ENCODE data around the gene CD320.

CD320 gene

GRCh38 chr19:8257052-8257443, 51.1 kb downstream of the CD320 start:
- TF ChIP-seq CTCF (conservative IDR thresholded peaks at IDR 0.05) (no peak), ZFX (IDR thresholded peaks at IDR 0.05) (no peak)
- H3K27ac ChIP-seq, result no peak overlapping the region

- H3K27ac ChIP-seq, result no peak overlapping the region
- TF ChIP-seq CTCF (conservative IDR thresholded peaks at IDR 0.05) (no peak), ZFX (IDR thresholded peaks at IDR 0.05) (no peak)
Observed at GRCh38 chr19:8256276-8257051, 51.7 kb downstream of the CD320 start.

- H3K27ac ChIP-seq, result no peak overlapping the region
- TF ChIP-seq CTCF (conservative IDR thresholded peaks at IDR 0.05) (no peak), ZFX (IDR thresholded peaks at IDR 0.05) (no peak)
Observed at GRCh38 chr19:8255426-8256125, 52.6 kb downstream of the CD320 start.

- no peak overlapping the region for H3K27ac ChIP-seq
- TF ChIP-seq ZFX (IDR thresholded peaks at IDR 0.05), result no peak
- no peak for TF ChIP-seq CTCF (conservative IDR thresholded peaks at IDR 0.05)
Observed at GRCh38 chr19:8254286-8255001, 53.7 kb downstream of the CD320 start.

- no peak overlapping the region for H3K27ac ChIP-seq
- TF ChIP-seq ZFX (IDR thresholded peaks at IDR 0.05) (no peak), CTCF (conservative IDR thresholded peaks at IDR 0.05) (no peak)
Observed at GRCh38 chr19:8253678-8254077, 54.5 kb downstream of the CD320 start.

- no peak overlapping the region for H3K27ac ChIP-seq
- TF ChIP-seq CTCF (conservative IDR thresholded peaks at IDR 0.05) (peak; percentile 96), ZFX (IDR thresholded peaks at IDR 0.05) (no peak)
Observed at GRCh38 chr19:8252922-8253589, 55.1 kb downstream of the CD320 start.
